CMK (cell line): ENCODE data around the gene PRDX5.

Source experiments
- DNase-seq: peaks from one replicate; pipeline ENCODE4 v3.0.0-alpha.2; 2010; ENCODE audit warnings: low read depth

The PRDX5 gene

GRCh38 chr11:64362339-64362738 is 44.4 kb downstream of the PRDX5 start:
- DNase-seq, result no peak

DNA sequence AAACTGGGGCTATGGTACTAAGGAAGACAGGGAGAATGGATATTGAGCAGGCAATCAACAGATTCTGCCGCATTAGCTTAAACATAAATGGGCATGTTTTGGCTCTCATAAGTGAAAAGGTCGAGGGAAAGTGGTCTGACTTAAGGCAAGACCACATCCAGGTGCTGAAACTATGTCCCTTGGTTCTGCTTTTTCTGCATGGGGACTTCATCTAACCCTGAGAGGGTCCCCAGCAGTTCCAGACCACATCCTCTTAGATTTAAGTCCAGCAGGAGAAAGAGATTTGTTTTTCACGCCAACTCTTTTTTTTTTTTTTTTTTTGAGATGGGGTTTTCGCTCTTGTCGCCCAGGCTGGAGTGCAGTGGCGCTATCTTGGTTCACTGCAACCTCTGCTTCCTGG is 46.5 kb downstream of the PRDX5 start:
- no peak for DNase-seq

DNA sequence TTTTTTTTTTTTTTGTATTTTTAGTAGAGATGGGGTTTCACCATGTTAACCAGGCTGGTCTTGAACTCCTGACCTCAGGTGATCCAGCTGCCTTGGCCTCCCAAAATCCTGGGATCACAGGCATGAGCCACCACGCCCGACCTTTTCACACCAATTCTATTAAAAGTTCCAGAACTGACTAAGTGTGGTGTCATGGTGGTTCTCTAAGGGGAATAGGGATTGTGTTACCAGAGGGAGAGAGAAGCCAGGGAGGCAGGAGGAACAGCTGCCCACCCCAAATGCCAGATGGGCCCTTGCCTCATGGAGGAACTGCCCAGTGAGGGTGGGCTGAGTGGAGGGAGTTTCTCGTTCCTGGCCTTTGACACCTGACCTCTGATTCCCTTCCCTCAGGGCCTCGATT is 47.0 kb downstream of the PRDX5 start:
- no peak for DNase-seq

DNA sequence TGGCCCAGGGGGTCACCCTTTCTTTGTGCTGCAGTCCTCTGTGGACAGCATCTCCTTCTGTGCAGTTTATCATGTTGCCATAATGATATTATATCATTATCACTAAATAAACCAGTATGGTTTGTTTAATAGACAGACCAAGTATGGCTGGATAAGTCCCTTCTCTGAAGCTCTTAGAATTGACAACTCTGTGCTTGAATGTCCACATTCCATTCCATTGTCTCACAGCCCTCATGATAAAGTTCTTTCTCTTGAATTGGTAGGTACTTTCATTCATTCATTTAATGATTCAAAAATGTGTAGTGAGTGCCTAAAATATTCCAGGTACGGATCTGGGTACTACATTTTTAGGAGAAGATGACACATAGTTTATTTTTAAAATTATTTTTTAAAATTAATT is 48.8 kb downstream of the PRDX5 start:
- DNase-seq, result no peak

GRCh38 chr11:64367931-64368672 is 50.2 kb downstream of the PRDX5 start:
- no peak for DNase-seq

- no peak for DNase-seq
Measured at GRCh38 chr11:64368673-64369074, 50.8 kb downstream of the PRDX5 start.

- DNase-seq, result no peak
Measured at GRCh38 chr11:64369440-64370421, 51.8 kb downstream of the PRDX5 start.

GRCh38 chr11:64371201-64371600 is 53.3 kb downstream of the PRDX5 start:
- no peak for DNase-seq
